ENCODE results near the gene BLTP3A. TPM values are rescaled to one million over a fixed set of nuclear protein-coding genes. Genes with fewer than 3 reads are reported as not detected.
"Not testable (repeated sequence)": the region's sequence is repeated elsewhere in the genome, so short reads cannot be mapped to it uniquely, and the experiment has no call there.

BLTP3A gene
- total and polyA plus RNA-seq, 11 donors: 4.1 to 36.8 (median 22.0) TPM

- no peak for TF ChIP-seq POLR2A (IDR thresholded peaks at IDR 0.05)
- no peak for TF ChIP-seq CTCF (IDR thresholded peaks at IDR 0.05)
- ATAC-seq (peak in 2 of 4 donors; percentile 36 to 42), DNase-seq (no peak)
- Histone ChIP-seq H3K4me1 (peaks cover 0 to 49% (median 17%) of the 10 kb centered on the region in 12 donors), H3K4me3 (no peak overlapping the region), H3K27me3 (no peaks in the 10 kb centered on the region), H3K9me3 (no peaks in the 10 kb centered on the region), H3K36me3 (no peaks in the 10 kb centered on the region), H3K27ac (no peak overlapping the region)
- WGBS, 4 donors: 64 to 73% (median 70%) methylated on average over 5 of the region's 5 CpGs
- intact Hi-C loops (cut with DNase I): no loop called here
These were observed 19.2 kb downstream of the BLTP3A start for GRCh38 chr6:34810936-34811632.

- no peak for ATAC-seq
- no peak for DNase-seq
- 62 to 73% (median 65%) methylated on average over 3 of the region's 3 CpGs for WGBS, 4 donors
- TF ChIP-seq CTCF (IDR thresholded peaks at IDR 0.05): no peak
- TF ChIP-seq POLR2A (IDR thresholded peaks at IDR 0.05): no peak
- Histone ChIP-seq H3K4me1 (peaks cover 0 to 45% (median 25%) of the 10 kb centered on the region in 12 donors), H3K27ac (peak overlapping the region in 6 of 12 donors; percentile 3 to 34 (median 20)), H3K4me3 (no peak overlapping the region), H3K36me3 (no peaks in the 10 kb centered on the region), H3K9me3 (no peaks in the 10 kb centered on the region), H3K27me3 (no peaks in the 10 kb centered on the region)
- intact Hi-C loops (cut with DNase I): no loop called here
These were observed 21.3 kb downstream of the BLTP3A start for GRCh38 chr6:34813028-34813713.

GRCh38 chr6:34816635-34817301 lies 24.9 kb downstream of the BLTP3A start:
- WGBS, 4 donors: 34 to 52% (median 45%) methylated on average over 5 of the region's 5 CpGs
- H3K4me3 ChIP-seq: no peak overlapping the region
- peaks cover 7 to 66% (median 29%) of the 10 kb centered on the region in 12 donors for H3K4me1 ChIP-seq
- intact Hi-C loops (cut with DNase I): no loop called here
- H3K9me3 ChIP-seq: no peaks in the 10 kb centered on the region
- H3K27ac ChIP-seq: peak overlapping the region in 5 of 12 donors; percentile 2 to 59 (median 20)
- TF ChIP-seq CTCF (IDR thresholded peaks at IDR 0.05): no peak
- TF ChIP-seq POLR2A (IDR thresholded peaks at IDR 0.05): no peak
- H3K27me3 ChIP-seq: no peaks in the 10 kb centered on the region
- peaks cover 0 to 4% (median 2%) of the 10 kb centered on the region in 9 donors for H3K36me3 ChIP-seq
- DNase-seq (no peak), ATAC-seq (no peak)

GRCh38 chr6:34817446-34817845 lies 25.6 kb downstream of the BLTP3A start:
- H3K4me3 ChIP-seq: no peak overlapping the region
- peaks cover 7 to 63% (median 28%) of the 10 kb centered on the region in 12 donors for H3K4me1 ChIP-seq
- H3K27me3 ChIP-seq: no peaks in the 10 kb centered on the region
- peaks cover 0 to 10% (median 8%) of the 10 kb centered on the region in 9 donors for H3K36me3 ChIP-seq
- 72 to 89% (median 84%) methylated on average over 1 of the region's 1 CpG for WGBS, 4 donors
- no peak for TF ChIP-seq CTCF (IDR thresholded peaks at IDR 0.05)
- TF ChIP-seq POLR2A (IDR thresholded peaks at IDR 0.05): no peak
- DNase-seq (no peak), ATAC-seq (no peak)
- intact Hi-C loops (cut with DNase I): no loop called here
- H3K27ac ChIP-seq: peak overlapping the region in 4 of 12 donors; percentile 2 to 59 (median 13)
- no peaks in the 10 kb centered on the region for H3K9me3 ChIP-seq

- H3K36me3 ChIP-seq: peaks cover 0 to 26% (median 22%) of the 10 kb centered on the region in 9 donors
- not testable (repeated sequence) for DNase-seq, H3K27me3 ChIP-seq, H3K4me3 ChIP-seq, H3K9me3 ChIP-seq
- peak in 3 of 4 donors; percentile 56 to 72 (median 66) for ATAC-seq
- H3K27ac ChIP-seq: peak overlapping the region in 5 of 12 donors; percentile 13 to 81 (median 38)
- WGBS, 4 donors: 37 to 68% (median 56%) methylated on average over 2 to 4 of the region's 4 CpGs
- intact Hi-C loops (cut with DNase I): loop anchor here in 1 of 10 donors (2.0 kb wide), 1 partner anchor 24 kb away; no protein-coding TSS in a partner anchor
- peaks cover 7 to 48% (median 19%) of the 10 kb centered on the region in 12 donors for H3K4me1 ChIP-seq
These were observed 27.1 kb downstream of the BLTP3A start for GRCh38 chr6:34818872-34819570.
